ENCODE measurements around the gene MYADM.
"Not testable (repeated sequence)": the region's sequence is repeated elsewhere in the genome, so short reads cannot be mapped to it uniquely, and the experiment has no call there.

MYADM gene

DNA sequence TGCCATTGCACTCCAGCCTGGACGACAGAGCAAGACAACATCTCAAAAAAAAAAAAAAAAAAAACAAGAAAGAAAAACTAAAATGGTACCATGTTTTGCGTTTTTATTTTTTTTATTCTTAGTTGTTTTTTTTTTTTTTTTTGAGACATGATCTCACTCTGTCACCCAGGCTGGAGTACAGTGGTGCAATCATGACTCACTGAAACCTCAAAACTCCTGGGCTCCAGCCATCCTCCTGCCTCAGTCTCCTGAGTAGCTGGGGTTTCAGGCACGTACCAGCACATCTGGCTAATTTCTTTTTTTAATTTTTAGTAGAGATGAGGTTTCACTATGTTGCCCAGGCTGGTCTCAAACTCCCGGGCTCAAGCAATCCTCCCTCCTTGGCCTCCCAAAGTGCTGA, 26.8 kb upstream of the MYADM start:
- H3K9me3 ChIP-seq (ENCODE audit: control insufficient read depth in 2 of 2, low read length in 2 of 2); H3K36me3 ChIP-seq (ENCODE audit: control insufficient read depth in 2 of 2, insufficient read depth in 2 of 2, low read length in 2 of 2); H3K9ac ChIP-seq (ENCODE audit: low read length in 2 of 2); H3K27me3 ChIP-seq (ENCODE audit: control insufficient read depth in 1 of 2, insufficient read depth in 2 of 2, low read length in 2 of 2); H3K27ac ChIP-seq (ENCODE audit: low read length); H3K4me1 ChIP-seq (ENCODE audit: control insufficient read depth, insufficient read depth, low read length); H3K4me3 ChIP-seq (ENCODE audit: low read length in 2 of 2): not testable (repeated sequence)

DNA sequence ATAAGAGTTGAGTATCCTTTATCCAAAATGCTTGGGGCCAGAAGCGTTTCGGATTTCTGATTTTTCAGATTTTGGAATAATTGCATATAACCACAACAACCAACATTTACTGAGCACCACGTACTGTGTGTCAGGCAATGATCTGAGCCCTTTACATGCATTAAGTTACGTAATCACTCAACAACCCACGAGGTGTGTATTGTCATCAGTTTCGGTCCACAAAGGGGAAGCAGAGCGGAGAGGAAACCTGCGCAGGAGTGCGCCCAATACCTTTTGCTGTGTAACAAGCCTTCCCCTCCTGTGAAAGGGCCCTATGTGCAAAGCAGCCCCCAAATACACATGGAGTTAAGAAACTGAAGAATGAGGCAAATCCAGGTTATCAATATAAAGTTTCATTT, 22.8 kb upstream of the MYADM start:
- Histone ChIP-seq H3K27ac (ENCODE audit: low read length) (no peak overlapping the region), H3K4me3 (ENCODE audit: low read length in 2 of 2) (no peak overlapping the region), H3K9me3 (ENCODE audit: control insufficient read depth in 2 of 2, low read length in 2 of 2) (no peaks in the 10 kb centered on the region), H3K27me3 (ENCODE audit: control insufficient read depth in 1 of 2, insufficient read depth in 2 of 2, low read length in 2 of 2) (peaks cover 2 to 4% of the 10 kb centered on the region in 2 donors), H3K4me1 (ENCODE audit: control insufficient read depth, insufficient read depth, low read length) (peaks cover 3% of the 10 kb centered on the region), H3K36me3 (ENCODE audit: control insufficient read depth in 2 of 2, insufficient read depth in 2 of 2, low read length in 2 of 2) (no peaks in the 10 kb centered on the region), H3K9ac (ENCODE audit: low read length in 2 of 2) (no peak overlapping the region)

DNA sequence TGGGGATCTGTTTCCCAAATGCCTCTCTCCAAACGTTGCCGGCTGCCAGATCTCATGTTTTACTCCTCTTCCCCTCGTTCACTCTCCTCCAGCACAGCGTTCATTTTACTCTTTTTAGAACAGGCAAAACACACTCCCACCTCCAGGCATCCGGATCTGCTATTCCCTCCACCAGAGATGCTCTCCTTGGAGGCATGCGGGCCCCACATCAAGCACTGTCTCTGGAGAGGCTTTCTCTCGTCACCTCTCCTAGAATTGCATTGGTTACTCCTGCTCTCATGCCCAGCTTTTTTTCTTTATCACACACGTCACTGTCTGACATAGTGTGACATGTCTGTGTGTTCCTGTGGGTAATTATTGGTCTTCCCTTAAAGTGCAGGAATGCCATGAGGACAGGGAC, 20.1 kb upstream of the MYADM start:
- no peak overlapping the region for H3K27ac ChIP-seq (ENCODE audit: low read length)

DNA sequence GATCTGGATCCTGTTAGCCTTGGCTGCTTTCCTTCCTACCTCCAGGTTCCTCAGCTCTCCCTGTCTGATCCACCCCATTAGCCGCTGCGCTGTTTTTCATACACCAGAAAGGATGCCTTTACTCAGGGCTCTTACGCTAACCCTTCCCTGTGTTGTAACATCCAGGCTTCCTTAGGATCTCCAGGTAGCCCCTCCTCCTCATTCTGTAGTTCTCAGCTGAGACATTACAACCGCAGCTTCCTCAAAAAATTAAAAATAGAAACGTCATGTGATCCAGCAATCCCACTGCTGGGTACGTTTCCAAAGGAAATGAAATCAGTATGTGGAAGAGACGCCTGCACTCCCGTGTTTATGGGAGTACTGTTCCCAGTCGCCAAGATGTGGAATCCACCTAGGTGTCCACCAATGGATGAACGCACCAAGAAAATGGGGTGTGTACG, 18.4 kb upstream of the MYADM start:
- H3K27me3 ChIP-seq (ENCODE audit: control insufficient read depth in 1 of 2, insufficient read depth in 2 of 2, low read length in 2 of 2), result peaks cover 4% of the 10 kb centered on the region in 2 donors
- no peak overlapping the region for H3K4me3 ChIP-seq (ENCODE audit: low read length in 2 of 2)
- H3K4me1 ChIP-seq (ENCODE audit: control insufficient read depth, insufficient read depth, low read length), result peaks cover 3% of the 10 kb centered on the region
- no peak overlapping the region for H3K9ac ChIP-seq (ENCODE audit: low read length in 2 of 2)
- no peaks in the 10 kb centered on the region for H3K36me3 ChIP-seq (ENCODE audit: control insufficient read depth in 2 of 2, insufficient read depth in 2 of 2, low read length in 2 of 2)
- H3K27ac ChIP-seq (ENCODE audit: low read length), result no peak overlapping the region
- H3K9me3 ChIP-seq (ENCODE audit: control insufficient read depth in 2 of 2, low read length in 2 of 2), result no peaks in the 10 kb centered on the region

More for the DNA sequence above, 20.1 kb upstream of the MYADM start:
- H3K9me3 ChIP-seq (ENCODE audit: control insufficient read depth in 2 of 2, low read length in 2 of 2), result no peaks in the 10 kb centered on the region
- H3K27me3 ChIP-seq (ENCODE audit: control insufficient read depth in 1 of 2, insufficient read depth in 2 of 2, low read length in 2 of 2), result peaks cover 4% of the 10 kb centered on the region in 2 donors
- peaks cover 3% of the 10 kb centered on the region for H3K4me1 ChIP-seq (ENCODE audit: control insufficient read depth, insufficient read depth, low read length)
- H3K9ac ChIP-seq (ENCODE audit: low read length in 2 of 2), result no peak overlapping the region
- H3K36me3 ChIP-seq (ENCODE audit: control insufficient read depth in 2 of 2, insufficient read depth in 2 of 2, low read length in 2 of 2), result no peaks in the 10 kb centered on the region
- no peak overlapping the region for H3K4me3 ChIP-seq (ENCODE audit: low read length in 2 of 2)

DNA sequence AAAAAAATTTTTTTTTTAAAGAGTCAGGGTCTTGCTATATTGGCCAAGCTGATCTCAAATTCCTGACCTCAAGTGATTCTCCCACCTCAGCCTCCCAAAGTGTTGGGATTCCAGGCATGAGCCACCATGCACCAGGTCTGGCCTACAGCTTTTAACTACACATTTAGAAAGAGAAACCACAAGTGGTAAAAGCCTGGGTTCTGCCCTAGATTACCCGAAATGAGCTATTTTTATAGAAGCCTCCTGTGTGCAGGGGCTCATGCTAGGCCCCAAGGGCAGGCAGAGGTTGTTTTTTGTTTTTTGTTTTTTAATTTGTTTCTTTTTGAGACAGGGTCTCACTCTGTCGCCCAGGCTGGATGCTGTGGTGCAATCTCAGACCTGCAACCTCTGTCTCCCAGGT, 14.0 kb upstream of the MYADM start:
- Histone ChIP-seq H3K27me3 (ENCODE audit: control insufficient read depth in 1 of 2, insufficient read depth in 2 of 2, low read length in 2 of 2) (peaks cover 2 to 3% of the 10 kb centered on the region in 2 donors), H3K36me3 (ENCODE audit: control insufficient read depth in 2 of 2, insufficient read depth in 2 of 2, low read length in 2 of 2) (no peaks in the 10 kb centered on the region), H3K4me3 (ENCODE audit: low read length in 2 of 2) (no peak overlapping the region), H3K4me1 (ENCODE audit: control insufficient read depth, insufficient read depth, low read length) (peaks cover 3% of the 10 kb centered on the region), H3K9ac (ENCODE audit: low read length in 2 of 2) (no peak overlapping the region), H3K27ac (ENCODE audit: low read length) (no peak overlapping the region), H3K9me3 (ENCODE audit: control insufficient read depth in 2 of 2, low read length in 2 of 2) (no peaks in the 10 kb centered on the region)

DNA sequence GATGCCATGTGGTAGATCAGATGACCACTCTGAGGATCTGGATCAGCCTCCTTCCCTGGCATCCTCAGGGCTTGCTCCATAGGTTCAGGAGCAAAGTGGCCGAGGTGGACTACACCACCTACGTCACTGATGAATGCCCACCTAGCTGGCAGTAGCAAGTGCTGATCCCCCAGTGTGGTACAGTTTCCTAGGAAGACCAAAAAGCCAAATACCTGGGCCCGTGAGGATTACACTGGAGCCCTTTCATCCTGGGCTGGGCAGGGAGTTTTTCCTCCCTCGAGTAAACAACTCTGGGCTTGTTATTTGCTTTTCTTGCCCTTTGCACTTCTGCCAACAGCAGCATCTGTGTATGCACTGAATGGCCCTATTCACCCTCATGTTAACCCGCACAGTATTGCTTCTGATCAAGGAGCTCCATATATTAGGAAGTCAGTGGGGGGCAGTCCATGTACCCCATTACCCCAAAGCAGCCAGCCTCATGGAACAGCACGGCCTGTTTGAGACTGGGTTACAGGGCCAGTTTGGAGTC, 3.3 kb upstream of the MYADM start:
- Histone ChIP-seq H3K4me1 (ENCODE audit: control insufficient read depth, insufficient read depth, low read length) (peaks cover 18% of the 10 kb centered on the region), H3K27me3 (ENCODE audit: control insufficient read depth in 1 of 2, insufficient read depth in 2 of 2, low read length in 2 of 2) (no peaks in the 10 kb centered on the region), H3K4me3 (ENCODE audit: low read length in 2 of 2) (no peak overlapping the region), H3K9ac (ENCODE audit: low read length in 2 of 2) (no peak overlapping the region), H3K9me3 (ENCODE audit: control insufficient read depth in 2 of 2, low read length in 2 of 2) (no peaks in the 10 kb centered on the region), H3K36me3 (ENCODE audit: control insufficient read depth in 2 of 2, insufficient read depth in 2 of 2, low read length in 2 of 2) (no peaks in the 10 kb centered on the region), H3K27ac (ENCODE audit: low read length) (no peak overlapping the region)

DNA sequence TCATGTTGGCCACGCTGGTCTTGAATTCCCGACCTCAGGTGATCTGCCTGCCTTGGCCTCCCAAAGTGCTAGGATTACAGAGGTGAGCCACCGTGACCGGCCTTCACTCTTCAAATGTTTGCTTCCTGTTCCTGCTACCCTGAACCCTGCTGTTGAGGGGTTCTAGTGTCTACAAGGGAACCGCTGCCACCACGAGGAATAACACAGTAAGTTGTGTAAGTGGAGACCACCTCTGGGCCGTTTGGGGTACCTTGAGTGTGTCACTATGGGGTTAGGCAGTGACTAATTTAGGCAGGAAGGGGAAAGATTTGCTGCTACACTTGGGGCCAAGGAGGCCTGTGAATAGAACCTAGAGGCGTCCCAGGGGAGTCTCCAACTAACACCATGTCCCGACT, 2.2 kb upstream of the MYADM start:
- Histone ChIP-seq H3K36me3 (ENCODE audit: control insufficient read depth in 2 of 2, insufficient read depth in 2 of 2, low read length in 2 of 2) (peaks cover 0 to 2% of the 10 kb centered on the region in 2 donors), H3K9ac (ENCODE audit: low read length in 2 of 2) (peak overlapping the region in 1 of 2 donors; percentile 36), H3K4me3 (ENCODE audit: low read length in 2 of 2) (peak overlapping the region; percentile 75 to 81), H3K9me3 (ENCODE audit: control insufficient read depth in 2 of 2, low read length in 2 of 2) (no peaks in the 10 kb centered on the region), H3K27ac (ENCODE audit: low read length) (peak overlapping the region; percentile 99), H3K4me1 (ENCODE audit: control insufficient read depth, insufficient read depth, low read length) (peaks cover 20% of the 10 kb centered on the region), H3K27me3 (ENCODE audit: control insufficient read depth in 1 of 2, insufficient read depth in 2 of 2, low read length in 2 of 2) (no peaks in the 10 kb centered on the region)

DNA sequence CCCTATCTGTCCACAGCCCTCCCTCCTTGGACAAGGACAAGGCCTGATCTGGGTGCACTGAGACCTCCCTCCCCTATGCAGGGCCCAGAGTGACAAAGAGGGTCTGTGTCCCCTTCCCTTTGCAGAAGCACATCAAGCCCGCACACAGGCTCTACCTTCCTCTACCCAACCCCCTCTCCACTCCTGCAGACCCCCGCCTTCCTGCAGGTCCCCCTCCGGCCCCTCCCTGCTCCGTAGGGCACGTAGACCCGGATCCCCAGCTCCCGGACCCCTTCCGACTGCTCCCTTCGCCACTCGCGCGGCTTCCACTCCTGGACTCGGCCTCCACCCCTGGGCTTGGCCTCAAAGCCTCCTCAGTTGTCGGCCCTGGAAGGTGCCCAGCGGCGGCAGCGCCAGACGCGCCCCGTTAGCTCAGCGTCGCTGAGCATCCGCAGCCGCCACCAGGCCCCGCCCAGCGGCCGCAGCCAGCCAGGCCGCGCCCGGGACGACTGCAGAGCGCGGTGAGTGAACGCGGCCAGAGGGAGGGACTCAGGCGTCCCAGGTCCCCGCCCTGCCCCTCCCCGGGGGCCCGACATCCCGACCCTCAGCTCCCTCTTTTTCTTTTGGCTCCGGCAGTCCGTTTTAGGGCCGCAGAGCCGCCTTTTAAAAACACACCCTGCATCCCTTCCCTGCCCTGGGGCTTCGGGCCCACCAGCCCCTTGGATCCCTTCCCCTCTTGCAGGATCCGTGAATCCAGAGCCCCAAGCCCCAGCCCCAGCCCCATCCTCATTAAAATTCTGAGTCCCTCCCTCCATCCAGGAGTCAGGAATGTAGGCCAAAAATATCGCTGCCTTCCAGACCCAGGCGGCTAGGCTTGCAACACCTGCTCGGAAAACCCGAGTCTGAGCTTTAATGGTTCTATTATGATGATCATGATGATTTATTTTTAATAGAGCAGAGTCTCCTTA, 1.5 kb upstream of the MYADM start:
- Histone ChIP-seq H3K9me3 (ENCODE audit: control insufficient read depth in 2 of 2, low read length in 2 of 2) (no peaks in the 10 kb centered on the region), H3K27me3 (ENCODE audit: control insufficient read depth in 1 of 2, insufficient read depth in 2 of 2, low read length in 2 of 2) (no peaks in the 10 kb centered on the region), H3K27ac (ENCODE audit: low read length) (peak overlapping the region; percentile 99), H3K4me3 (ENCODE audit: low read length in 2 of 2) (peak overlapping the region; percentile 75 to 81), H3K36me3 (ENCODE audit: control insufficient read depth in 2 of 2, insufficient read depth in 2 of 2, low read length in 2 of 2) (peaks cover 1 to 4% of the 10 kb centered on the region in 2 donors), H3K4me1 (ENCODE audit: control insufficient read depth, insufficient read depth, low read length) (peaks cover 25% of the 10 kb centered on the region), H3K9ac (ENCODE audit: low read length in 2 of 2) (peak overlapping the region; percentile 87 to 92)

DNA sequence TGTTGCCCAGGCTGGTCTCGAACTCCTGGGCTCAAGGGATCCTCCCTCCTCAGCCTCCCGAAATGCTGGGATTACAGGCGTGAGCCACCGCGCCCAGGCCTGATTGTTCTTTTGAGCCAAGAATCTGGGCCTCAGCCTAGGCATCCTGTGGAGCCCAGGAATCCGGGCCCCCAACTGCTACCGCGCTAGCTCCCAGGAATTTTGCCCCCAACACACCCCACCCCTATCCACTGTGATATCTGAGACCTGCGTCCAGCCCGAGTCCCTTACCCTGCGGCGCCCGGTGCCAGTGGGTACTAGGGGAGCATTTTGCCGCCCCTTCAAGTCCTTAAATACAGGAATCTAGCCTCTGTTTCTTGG, 838 bp upstream of the MYADM start:
- Histone ChIP-seq H3K4me1 (ENCODE audit: control insufficient read depth, insufficient read depth, low read length) (peaks cover 30% of the 10 kb centered on the region), H3K27ac (ENCODE audit: low read length) (peak overlapping the region; percentile 99), H3K4me3 (ENCODE audit: low read length in 2 of 2) (peak overlapping the region; percentile 75 to 81), H3K36me3 (ENCODE audit: control insufficient read depth in 2 of 2, insufficient read depth in 2 of 2, low read length in 2 of 2) (peaks cover 3 to 4% of the 10 kb centered on the region in 2 donors), H3K27me3 (ENCODE audit: control insufficient read depth in 1 of 2, insufficient read depth in 2 of 2, low read length in 2 of 2) (no peaks in the 10 kb centered on the region), H3K9ac (ENCODE audit: low read length in 2 of 2) (peak overlapping the region; percentile 87 to 92), H3K9me3 (ENCODE audit: control insufficient read depth in 2 of 2, low read length in 2 of 2) (no peaks in the 10 kb centered on the region)

DNA sequence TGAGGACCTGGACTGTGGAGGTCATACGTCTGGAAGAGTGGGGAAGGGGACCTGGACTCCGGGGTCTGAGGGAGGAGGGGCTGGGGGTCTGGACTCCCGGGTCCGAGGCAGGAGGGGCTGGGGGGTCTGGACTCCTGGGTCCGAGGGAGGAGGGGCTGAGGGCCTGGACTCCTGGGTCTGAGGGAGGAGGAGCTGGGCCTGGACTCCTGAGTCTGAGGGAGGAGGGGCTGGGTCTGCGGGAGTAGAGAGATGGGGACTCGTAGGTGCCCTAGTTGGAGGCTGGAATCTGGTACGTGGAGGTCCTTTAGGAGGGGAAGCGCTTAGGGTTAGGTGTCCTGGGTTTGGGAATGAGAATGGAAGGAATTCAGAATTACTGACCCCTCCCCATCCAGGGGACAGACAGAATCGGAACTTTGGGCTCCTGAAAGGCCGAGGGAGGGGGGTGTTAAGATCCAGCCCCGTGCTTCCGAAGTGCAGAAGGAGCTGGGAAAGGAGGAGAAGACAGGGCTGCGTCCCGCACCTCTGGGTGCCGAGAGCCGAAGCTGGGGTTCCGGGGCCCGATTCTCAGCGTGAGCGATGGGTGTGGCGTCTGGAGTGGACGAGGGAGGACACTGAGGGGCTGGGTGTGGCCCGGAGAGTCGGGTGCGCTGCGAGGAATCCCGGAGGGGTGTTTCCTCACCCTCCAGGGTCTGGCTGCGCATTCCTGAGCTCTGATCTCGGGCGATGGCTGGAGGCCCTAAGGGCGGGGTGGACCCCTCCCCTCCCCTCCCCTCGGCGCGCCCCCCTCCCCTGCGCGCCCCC, 608 bp downstream of the MYADM start:
- Histone ChIP-seq H3K9me3 (ENCODE audit: control insufficient read depth in 2 of 2, low read length in 2 of 2) (no peaks in the 10 kb centered on the region), H3K9ac (ENCODE audit: low read length in 2 of 2) (peak overlapping the region; percentile 99 to 100), H3K27ac (ENCODE audit: low read length) (peak overlapping the region; percentile 99), H3K4me1 (ENCODE audit: control insufficient read depth, insufficient read depth, low read length) (peaks cover 37% of the 10 kb centered on the region), H3K27me3 (ENCODE audit: control insufficient read depth in 1 of 2, insufficient read depth in 2 of 2, low read length in 2 of 2) (no peaks in the 10 kb centered on the region), H3K4me3 (ENCODE audit: low read length in 2 of 2) (peak overlapping the region; percentile 99 to 100), H3K36me3 (ENCODE audit: control insufficient read depth in 2 of 2, insufficient read depth in 2 of 2, low read length in 2 of 2) (peaks cover 5 to 8% of the 10 kb centered on the region in 2 donors)
